Calu3 (cell line): ENCODE measurements around the gene MYL7. TPM values are rescaled to one million over a fixed set of nuclear protein-coding genes. Genes with fewer than 3 reads are reported as not detected.

ENCODE experiments used
- BruUV-seq: library from RNA; stranded (reverse); fragments of 400-500 nt; replicated peaks from 2 replicates; lab custom pipeline; 2021; lab: Mats Ljungman, UMichigan
- CTCF ChIA-PET: fragments of 300-600 bp; sonication (Branson Sonifier 250); formaldehyde crosslinking; loops from one replicate; lab custom pipeline; 2022; ENCODE audit warnings: antibody characterized with exemption; lab: Charles Lee
- DNase-seq: peaks from one replicate; pipeline ENCODE4 v3.0.0; 2022
- H3K27ac Mint-ChIP-seq: one replicate; pipeline ENCODE4 v1.8.0; 2022; ENCODE audit warnings: mixed read lengths; ENCODE audit not compliant: unreplicated experiment
- H3K27me3 Mint-ChIP-seq: one replicate; pipeline ENCODE4 v1.8.0; 2022; ENCODE audit warnings: mixed read lengths; ENCODE audit not compliant: unreplicated experiment
- H3K36me3 Mint-ChIP-seq: one replicate; pipeline ENCODE4 v1.8.0; 2022; ENCODE audit warnings: mild to moderate bottlenecking, moderate library complexity, mixed read lengths; ENCODE audit not compliant: insufficient read depth, unreplicated experiment
- H3K4me1 Mint-ChIP-seq: one replicate; pipeline ENCODE4 v1.8.0; 2022; ENCODE audit warnings: mild to moderate bottlenecking, low read depth, mixed read lengths; ENCODE audit not compliant: unreplicated experiment
- H3K4me3 Mint-ChIP-seq: one replicate; pipeline ENCODE4 v1.8.0; 2022; ENCODE audit warnings: mild to moderate bottlenecking, low read depth, moderate library complexity, mixed read lengths; ENCODE audit not compliant: unreplicated experiment
- H3K9me3 Mint-ChIP-seq: one replicate; pipeline ENCODE4 v1.8.0; 2022; ENCODE audit warnings: low read depth, mixed read lengths; ENCODE audit not compliant: unreplicated experiment
- CTCF ChIP-seq: fragments of 200-600 bp; IDR thresholded peaks from one replicate; pipeline ENCODE4 v1.8.0; 2022; ENCODE audit warnings: antibody characterized with exemption; ENCODE audit not compliant: unreplicated experiment
- intact Hi-C: fragments of 100-400 bp; cut with micrococcal nuclease; formaldehyde crosslinking; loops from one replicate; pipeline ENCODE4 v1.10.0; 2022; ENCODE audit not compliant: unreplicated experiment
- total RNA-seq: library from RNA; stranded (reverse); gene quantifications from 2 replicates; pipeline ENCODE4 v1.2.3, GENCODE V29; 2022

The MYL7 gene
- total RNA-seq, 1 experiment from 2014 or later: not detected

GRCh38 chr7:44188480-44189225 is 47.5 kb upstream of the MYL7 start:
- no peak for DNase-seq
- peaks cover 76% of the 10 kb centered on the region for H3K27me3 Mint-ChIP-seq
- no peak for TF ChIP-seq CTCF
- no TSS peak for BruUV-seq
- H3K27ac Mint-ChIP-seq: no peak overlapping the region
- H3K4me1 Mint-ChIP-seq: peaks cover 14% of the 10 kb centered on the region
- H3K9me3 Mint-ChIP-seq: no peaks in the 10 kb centered on the region
- CTCF ChIA-PET: no interaction called here
- H3K4me3 Mint-ChIP-seq: no peak overlapping the region
- intact Hi-C loops: no loop called here
- no peaks in the 10 kb centered on the region for H3K36me3 Mint-ChIP-seq

- H3K27ac Mint-ChIP-seq: no peak overlapping the region
- no peaks in the 10 kb centered on the region for H3K36me3 Mint-ChIP-seq
- CTCF ChIA-PET: interaction anchor here (1.1 kb wide), 1 partner anchor 29 kb away, joined by 4 read pairs; no protein-coding TSS in a partner anchor
- peaks cover 75% of the 10 kb centered on the region for H3K27me3 Mint-ChIP-seq
- no peaks in the 10 kb centered on the region for H3K9me3 Mint-ChIP-seq
- no peak for DNase-seq
- BruUV-seq: no TSS peak
- intact Hi-C loops: no loop called here
- H3K4me3 Mint-ChIP-seq: no peak overlapping the region
- TF ChIP-seq CTCF: no peak
- peaks cover 14% of the 10 kb centered on the region for H3K4me1 Mint-ChIP-seq
Measured at GRCh38 chr7:44187636-44188416, 46.7 kb upstream of the MYL7 start.

- CTCF ChIA-PET: interaction anchor here (1.1 kb wide), 1 partner anchor 28 kb away, joined by 4 read pairs; no protein-coding TSS in a partner anchor
- Mint-ChIP-seq H3K9me3 (no peaks in the 10 kb centered on the region), H3K4me1 (peaks cover 14% of the 10 kb centered on the region), H3K36me3 (no peaks in the 10 kb centered on the region), H3K27me3 (peaks cover 75% of the 10 kb centered on the region), H3K27ac (no peak overlapping the region), H3K4me3 (no peak overlapping the region)
- BruUV-seq: no TSS peak
- no peak for TF ChIP-seq CTCF
- no peak for DNase-seq
- intact Hi-C loops: no loop called here
Measured at GRCh38 chr7:44186736-44187135, 45.6 kb upstream of the MYL7 start.

- H3K27ac Mint-ChIP-seq: no peak overlapping the region
- CTCF ChIA-PET: no interaction called here
- peaks cover 77% of the 10 kb centered on the region for H3K27me3 Mint-ChIP-seq
- H3K36me3 Mint-ChIP-seq: no peaks in the 10 kb centered on the region
- peaks cover 14% of the 10 kb centered on the region for H3K4me1 Mint-ChIP-seq
- no peak for TF ChIP-seq CTCF
- DNase-seq: no peak
- intact Hi-C loops: no loop called here
- no peak overlapping the region for H3K4me3 Mint-ChIP-seq
- no peaks in the 10 kb centered on the region for H3K9me3 Mint-ChIP-seq
- BruUV-seq: no TSS peak
Measured at GRCh38 chr7:44185729-44186128, 44.6 kb upstream of the MYL7 start.
